Measurements from ENCODE around the gene KPNB1.

DNA sequence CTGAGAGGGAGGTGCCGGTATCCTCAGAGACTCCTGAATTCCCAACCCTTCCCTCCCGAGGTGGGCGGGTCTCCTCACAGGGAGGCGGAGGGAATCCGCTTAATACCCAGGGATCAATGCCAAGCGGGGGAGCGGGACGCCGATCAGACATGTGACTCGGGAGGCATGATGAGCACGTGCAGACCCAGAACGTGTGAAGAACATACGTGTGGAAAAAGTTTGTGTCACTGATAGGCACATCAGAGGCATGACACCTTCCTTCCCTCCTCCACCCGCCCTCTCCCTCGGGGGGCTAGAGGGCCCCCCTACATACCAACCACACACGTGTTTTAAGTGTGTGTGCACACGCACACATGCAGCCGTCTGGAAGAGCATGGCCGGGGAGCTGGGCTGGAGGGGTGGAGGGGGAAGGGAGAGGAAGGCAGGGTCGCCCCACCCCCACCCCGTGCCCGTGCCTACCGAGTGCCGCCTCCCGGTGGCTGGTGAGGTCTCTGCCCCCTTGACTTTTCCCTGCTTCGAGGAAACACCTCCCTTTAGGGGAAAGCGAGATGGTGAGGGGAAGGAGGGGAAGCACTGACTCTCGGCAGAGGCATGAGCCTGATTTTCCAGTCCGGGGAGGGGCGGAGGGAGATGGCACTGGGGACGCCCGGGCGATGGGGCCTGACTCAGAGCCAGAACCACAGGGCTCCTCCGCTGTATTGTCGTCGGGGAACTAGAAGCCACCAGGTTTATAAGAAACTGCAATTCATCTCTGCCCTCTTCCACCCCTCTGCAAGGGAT, 71.2 kb downstream of the KPNB1 start:
- TF ChIP-seq POLR2A (IDR thresholded peaks at IDR 0.05), result no peak
- TF ChIP-seq, protein P1, sequence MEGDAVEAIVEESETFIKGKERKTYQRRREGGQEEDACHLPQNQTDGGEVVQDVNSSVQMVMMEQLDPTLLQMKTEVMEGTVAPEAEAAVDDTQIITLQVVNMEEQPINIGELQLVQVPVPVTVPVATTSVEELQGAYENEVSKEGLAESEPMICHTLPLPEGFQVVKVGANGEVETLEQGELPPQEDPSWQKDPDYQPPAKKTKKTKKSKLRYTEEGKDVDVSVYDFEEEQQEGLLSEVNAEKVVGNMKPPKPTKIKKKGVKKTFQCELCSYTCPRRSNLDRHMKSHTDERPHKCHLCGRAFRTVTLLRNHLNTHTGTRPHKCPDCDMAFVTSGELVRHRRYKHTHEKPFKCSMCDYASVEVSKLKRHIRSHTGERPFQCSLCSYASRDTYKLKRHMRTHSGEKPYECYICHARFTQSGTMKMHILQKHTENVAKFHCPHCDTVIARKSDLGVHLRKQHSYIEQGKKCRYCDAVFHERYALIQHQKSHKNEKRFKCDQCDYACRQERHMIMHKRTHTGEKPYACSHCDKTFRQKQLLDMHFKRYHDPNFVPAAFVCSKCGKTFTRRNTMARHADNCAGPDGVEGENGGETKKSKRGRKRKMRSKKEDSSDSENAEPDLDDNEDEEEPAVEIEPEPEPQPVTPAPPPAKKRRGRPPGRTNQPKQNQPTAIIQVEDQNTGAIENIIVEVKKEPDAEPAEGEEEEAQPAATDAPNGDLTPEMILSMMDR (IDR thresholded peaks at IDR 0.05), result no peak

All from ovary (tissue), 3 donors.